ENCODE results near the gene ACTN3.
"Not testable (repeated sequence)": the region's sequence is repeated elsewhere in the genome, so short reads cannot be mapped to it uniquely, and the experiment has no call there.

DNA sequence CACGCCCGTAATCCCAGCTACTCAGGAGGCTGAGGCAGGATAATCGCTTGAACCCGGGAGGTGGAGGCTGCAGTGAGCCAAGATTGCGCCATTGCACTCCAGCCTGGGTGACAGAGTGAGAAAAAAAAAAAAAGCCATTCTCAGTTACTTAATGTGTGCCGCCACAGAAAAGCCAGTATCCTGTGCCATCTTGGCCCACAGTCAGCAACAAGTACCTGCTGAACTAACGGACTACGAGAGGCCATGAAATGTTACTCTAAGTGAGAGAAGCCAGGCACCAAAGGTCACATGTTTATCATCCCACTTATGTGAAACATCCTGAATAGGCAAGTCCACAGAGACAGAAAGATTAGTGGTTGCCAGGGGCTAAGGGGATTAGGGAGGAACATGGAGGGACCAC lies 6.1 kb upstream of the ACTN3 start:
- TF ChIP-seq, protein P1, sequence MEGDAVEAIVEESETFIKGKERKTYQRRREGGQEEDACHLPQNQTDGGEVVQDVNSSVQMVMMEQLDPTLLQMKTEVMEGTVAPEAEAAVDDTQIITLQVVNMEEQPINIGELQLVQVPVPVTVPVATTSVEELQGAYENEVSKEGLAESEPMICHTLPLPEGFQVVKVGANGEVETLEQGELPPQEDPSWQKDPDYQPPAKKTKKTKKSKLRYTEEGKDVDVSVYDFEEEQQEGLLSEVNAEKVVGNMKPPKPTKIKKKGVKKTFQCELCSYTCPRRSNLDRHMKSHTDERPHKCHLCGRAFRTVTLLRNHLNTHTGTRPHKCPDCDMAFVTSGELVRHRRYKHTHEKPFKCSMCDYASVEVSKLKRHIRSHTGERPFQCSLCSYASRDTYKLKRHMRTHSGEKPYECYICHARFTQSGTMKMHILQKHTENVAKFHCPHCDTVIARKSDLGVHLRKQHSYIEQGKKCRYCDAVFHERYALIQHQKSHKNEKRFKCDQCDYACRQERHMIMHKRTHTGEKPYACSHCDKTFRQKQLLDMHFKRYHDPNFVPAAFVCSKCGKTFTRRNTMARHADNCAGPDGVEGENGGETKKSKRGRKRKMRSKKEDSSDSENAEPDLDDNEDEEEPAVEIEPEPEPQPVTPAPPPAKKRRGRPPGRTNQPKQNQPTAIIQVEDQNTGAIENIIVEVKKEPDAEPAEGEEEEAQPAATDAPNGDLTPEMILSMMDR (IDR thresholded peaks at IDR 0.05): not testable (repeated sequence)
- TF ChIP-seq POLR2A (IDR thresholded peaks at IDR 0.05): not testable (repeated sequence)

All from testis (tissue), 2 donors.